GM23338 (cell line): ENCODE data around the gene RAD23A. TPM values are rescaled to one million over a fixed set of nuclear protein-coding genes. Genes with fewer than 3 reads are reported as not detected.

Experiments
- ATAC-seq: fragments of 200-7000 bp; cut with Tn5 transposase; 3 replicates; pipeline ENCODE4 v1.9.1; 2020
- DNase-seq: peaks from one replicate; pipeline ENCODE4 v3.0.0-alpha.2; 2015; ENCODE audit warnings: low spot score
- H2AFZ ChIP-seq: fragments of 200-600 bp; sonication (generic); 2 replicates; pipeline ENCODE4 v1.8.0; 2016; ENCODE audit warnings: antibody characterized with exemption, mild to moderate bottlenecking, moderate library complexity
- H3F3A ChIP-seq: fragments of 200-600 bp; sonication (generic); replicated peaks from 2 replicates; pipeline ENCODE4 v1.8.0; 2017; ENCODE audit warnings: antibody characterized with exemption, mixed run types, low read depth
- H3K27ac ChIP-seq: fragments of 200-600 bp; sonication (generic); 2 replicates; pipeline ENCODE4 v1.6.1; 2016; ENCODE audit warnings: low read depth
- H3K27me3 ChIP-seq: fragments of 200-600 bp; sonication (generic); 2 replicates; pipeline ENCODE4 v1.8.0; 2016; ENCODE audit warnings: mild to moderate bottlenecking, mixed run types, moderate library complexity; ENCODE audit not compliant: insufficient read depth
- H3K36me3 ChIP-seq: fragments of 200-600 bp; sonication (generic); 2 replicates; pipeline ENCODE4 v1.8.0; 2016; ENCODE audit warnings: mild to moderate bottlenecking; ENCODE audit not compliant: insufficient read depth
- H3K4me1 ChIP-seq: fragments of 200-600 bp; sonication (generic); 2 replicates; pipeline ENCODE4 v1.8.0; 2016; ENCODE audit warnings: mild to moderate bottlenecking, moderate library complexity; ENCODE audit not compliant: insufficient read depth
- H3K4me2 ChIP-seq: fragments of 200-600 bp; sonication (generic); 2 replicates; pipeline ENCODE4 v1.7.1; 2017; ENCODE audit warnings: mixed run types
- H3K4me3 ChIP-seq: fragments of 200-600 bp; sonication (generic); 2 replicates; pipeline ENCODE4 v1.6.1; 2016; ENCODE audit warnings: mixed run types
- H3K79me2 ChIP-seq: fragments of 200-600 bp; sonication (generic); replicated peaks from 2 replicates; pipeline ENCODE4 v1.8.0; 2017; ENCODE audit warnings: mild to moderate bottlenecking; ENCODE audit not compliant: insufficient read depth
- H3K9me2 ChIP-seq: fragments of 200-600 bp; sonication (generic); 2 replicates; pipeline ENCODE4 v1.8.0; 2017; ENCODE audit not compliant: insufficient read depth
- H4K20me1 ChIP-seq: fragments of 200-600 bp; sonication (generic); replicated peaks from 2 replicates; pipeline ENCODE4 v1.8.0; 2017; ENCODE audit warnings: mild to moderate bottlenecking; ENCODE audit not compliant: insufficient read depth
- H3K27ac Mint-ChIP-seq: 2 replicates; pipeline ENCODE4 v1.8.0; 2020; ENCODE audit warnings: inconsistent platforms, mild to moderate bottlenecking, moderate library complexity, mixed read lengths
- H3K27me3 Mint-ChIP-seq: 3 replicates; pipeline ENCODE4 v1.8.0; 2022; ENCODE audit warnings: low read depth, mild to moderate bottlenecking, moderate library complexity, mixed read lengths, inconsistent platforms; ENCODE audit not compliant: insufficient read depth, poor library complexity
- H3K36me3 Mint-ChIP-seq: 3 replicates; pipeline ENCODE4 v1.8.0; 2021; ENCODE audit warnings: low read depth, mild to moderate bottlenecking, inconsistent platforms, moderate library complexity, mixed read lengths
- H3K4me1 Mint-ChIP-seq: 3 replicates; pipeline ENCODE4 v1.8.0; 2020; ENCODE audit warnings: mild to moderate bottlenecking, inconsistent platforms, mixed read lengths
- H3K4me3 Mint-ChIP-seq: 3 replicates; pipeline ENCODE4 v1.8.0; 2021; ENCODE audit warnings: moderate library complexity, mild to moderate bottlenecking, inconsistent platforms, mixed read lengths
- H3K9me3 Mint-ChIP-seq: 3 replicates; pipeline ENCODE4 v1.8.0; 2020; ENCODE audit warnings: moderate library complexity, mild to moderate bottlenecking, inconsistent platforms, mixed read lengths
- CREB1 ChIP-seq: fragments of 250-450 bp; sonication (Bioruptor Pico); IDR thresholded peaks from 2 replicates; pipeline ENCODE4 v1.5.0; 2020; ENCODE audit warnings: low read depth, mild to moderate bottlenecking, moderate library complexity
- CTCF ChIP-seq, 2 experiments: fragments of 200-600 bp in 1 of 2; sonication (generic) in 1 of 2; conservative IDR thresholded peaks; 2 replicates each; pipeline versions ENCODE4 v1.5.1 to v1.6.1; 2016 to 2017; ENCODE audit warnings: antibody characterized with exemption in 2 of 2, low read depth in 2 of 2, mild to moderate bottlenecking in 2 of 2, moderate library complexity in 1 of 2
- ETS1 ChIP-seq: IDR thresholded peaks from 2 replicates; pipeline ENCODE4 v1.6.1; 2016; ENCODE audit warnings: antibody characterized with exemption
- EZH2 ChIP-seq: fragments of 200-600 bp; sonication (generic); IDR thresholded peaks from one replicate; pipeline ENCODE4 v1.8.0; 2017; ENCODE audit warnings: antibody characterized with exemption, mild to moderate bottlenecking, low read depth; ENCODE audit not compliant: unreplicated experiment
- EZH2phosphoT487 ChIP-seq: fragments of 200-600 bp; sonication (generic); IDR thresholded peaks from one replicate; pipeline ENCODE4 v1.8.1; 2018; ENCODE audit warnings: antibody characterized with exemption; ENCODE audit not compliant: unreplicated experiment
- JUNB ChIP-seq: IDR thresholded peaks from one replicate; pipeline ENCODE4 v1.6.1; 2016; ENCODE audit warnings: antibody characterized with exemption; ENCODE audit not compliant: unreplicated experiment
- NANOG ChIP-seq: IDR thresholded peaks from 2 replicates; pipeline ENCODE4 v1.6.1; 2016; ENCODE audit warnings: antibody characterized with exemption, borderline replicate concordance
- POLR2AphosphoS5 ChIP-seq: IDR thresholded peaks from 2 replicates; pipeline ENCODE4 v1.6.1; 2016; ENCODE audit warnings: antibody characterized with exemption, low read depth
- REST ChIP-seq: IDR thresholded peaks from one replicate; pipeline ENCODE4 v1.6.1; 2018; ENCODE audit warnings: antibody characterized with exemption; ENCODE audit not compliant: unreplicated experiment
- STAT1 ChIP-seq: IDR thresholded peaks from one replicate; pipeline ENCODE4 v1.6.1; 2016; ENCODE audit warnings: antibody characterized with exemption; ENCODE audit not compliant: unreplicated experiment
- ZNF114 ChIP-seq: fragments of 250-450 bp; sonication (Bioruptor Pico); IDR thresholded peaks from 2 replicates; pipeline ENCODE4 v1.5.0; 2020; ENCODE audit warnings: mild to moderate bottlenecking, moderate library complexity
- ZNF331 ChIP-seq: fragments of 250-450 bp; sonication (Bioruptor Pico); IDR thresholded peaks from 2 replicates; pipeline ENCODE4 v1.5.0; 2020; ENCODE audit warnings: low read depth, mild to moderate bottlenecking, moderate library complexity
- ZNF462 ChIP-seq: fragments of 250-450 bp; sonication (Bioruptor Pico); IDR thresholded peaks from 2 replicates; pipeline ENCODE4 v1.5.0; 2020; ENCODE audit warnings: mild to moderate bottlenecking, moderate library complexity
- polyA plus RNA-seq: library from polyadenylated mRNA; unstranded; fragments of >200 nt; fragmentation: Nextera tagmentation; extraction: Ambion mirVana; gene quantifications from 2 replicates; pipeline ENCODE4 v1.2.1, GENCODE V29; 2016
- total RNA-seq: library from RNA; depleted of rRNA; stranded (reverse); fragments of >200 nt; shearing (Covaris generic); gene quantifications from 2 replicates; pipeline ENCODE4 v1.2.3, GENCODE V29; 2014

The RAD23A gene
- total and polyA plus RNA-seq, 2 experiments from 2014 or later = 69.7 to 127 TPM

GRCh38 chr19:12947702-12948611, 2.3 kb downstream of the RAD23A start:
- no peak for ATAC-seq
- Mint-ChIP-seq H3K4me1 (peaks cover 17% of the 10 kb centered on the region), H3K9me3 (no peaks in the 10 kb centered on the region; the same call in 1 of the 3 replicates), H3K4me3 (peak overlapping the region; percentile 95), H3K36me3 (peaks cover 88% of the 10 kb centered on the region), H3K27me3 (peaks cover 28% of the 10 kb centered on the region), H3K27ac (peak overlapping the region; percentile 72; the same call in 1 of the 2 replicates)
- peaks cover 32% of the 10 kb centered on the region for H3K36me3 ChIP-seq
- H4K20me1 ChIP-seq = peaks cover 12% of the 10 kb centered on the region; the same call in 1 of the 2 replicates
- H3K4me3 ChIP-seq = no peak overlapping the region
- peaks cover 18% of the 10 kb centered on the region for H3K79me2 ChIP-seq
- H3K27me3 ChIP-seq = no peaks in the 10 kb centered on the region
- peaks cover 37% of the 10 kb centered on the region for H3F3A ChIP-seq
- no peak overlapping the region for H3K27ac ChIP-seq
- no peak overlapping the region for H2AFZ ChIP-seq
- no peaks in the 10 kb centered on the region for H3K9me2 ChIP-seq
- peaks cover 18% of the 10 kb centered on the region for H3K4me1 ChIP-seq
- H3K4me2 ChIP-seq = no peak overlapping the region; the same call in 1 of the 2 replicates
- DNase-seq = no peak
- TF ChIP-seq ETS1 (no peak), POLR2AphosphoS5 (no peak), STAT1 (no peak), ZNF114 (CRISPR knock-in tag) (no peak), REST (no peak), EZH2 (no peak), CREB1 (CRISPR knock-in tag) (no peak), JUNB (no peak), EZH2phosphoT487 (no peak), CTCF (conservative IDR thresholded peaks at IDR 0.05; ENCODE audit: low read depth in 2 of 2) (no peak), ZNF331 (CRISPR knock-in tag) (no peak), NANOG (no peak), ZNF462 (no peak)
